NCI-H2227 (cell line): ENCODE measurements around the gene SEC14L1.
A peak's percentile ranks its signal among the peaks of the same experiment; 100 is the strongest.
"Not testable (repeated sequence)": the region's sequence is repeated elsewhere in the genome, so short reads cannot be mapped to it uniquely, and the experiment has no call there.

ENCODE experiments used
- DNase-seq: peaks from one replicate; lab custom pipeline; 2025; ENCODE audit not compliant: unreplicated experiment; lab: John Stamatoyannopoulos, UW

The SEC14L1 gene

DNA sequence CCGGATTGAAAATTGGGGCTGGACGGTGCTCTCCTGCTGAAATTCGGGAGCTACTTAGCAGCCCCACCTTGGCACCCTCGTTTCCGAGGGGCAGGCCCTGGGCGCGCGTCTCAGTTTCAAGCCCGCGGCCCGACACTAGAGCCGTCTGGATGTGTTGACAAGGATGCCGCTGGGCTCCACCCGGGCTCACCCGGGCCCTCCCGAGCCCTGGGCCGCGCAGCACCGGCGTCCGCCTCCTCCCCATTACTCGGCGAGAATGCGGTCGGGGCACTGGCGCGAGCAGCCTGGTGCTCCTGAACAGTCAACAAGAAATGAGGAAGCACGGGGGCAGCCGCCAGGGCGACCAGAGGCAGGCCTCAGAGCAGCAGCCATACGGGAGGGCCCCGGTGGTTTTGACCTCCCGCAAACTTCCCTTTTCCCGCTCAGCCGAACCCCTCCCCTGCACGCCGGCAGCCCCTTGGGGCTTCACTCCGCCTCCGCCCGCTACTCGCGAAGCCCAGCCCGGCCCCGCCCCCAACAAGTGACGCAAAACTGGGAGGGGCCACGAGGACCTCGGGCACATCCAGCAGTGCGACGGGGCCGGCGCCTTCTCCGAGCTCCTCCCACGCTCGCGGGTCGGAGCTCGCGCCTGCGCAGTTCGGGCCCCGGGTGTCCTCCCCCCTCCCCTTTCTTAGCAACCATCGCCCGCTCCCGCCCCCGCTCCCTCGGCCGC lies 447 bp upstream of the SEC14L1 start:
- peak; percentile 99 for DNase-seq

DNA sequence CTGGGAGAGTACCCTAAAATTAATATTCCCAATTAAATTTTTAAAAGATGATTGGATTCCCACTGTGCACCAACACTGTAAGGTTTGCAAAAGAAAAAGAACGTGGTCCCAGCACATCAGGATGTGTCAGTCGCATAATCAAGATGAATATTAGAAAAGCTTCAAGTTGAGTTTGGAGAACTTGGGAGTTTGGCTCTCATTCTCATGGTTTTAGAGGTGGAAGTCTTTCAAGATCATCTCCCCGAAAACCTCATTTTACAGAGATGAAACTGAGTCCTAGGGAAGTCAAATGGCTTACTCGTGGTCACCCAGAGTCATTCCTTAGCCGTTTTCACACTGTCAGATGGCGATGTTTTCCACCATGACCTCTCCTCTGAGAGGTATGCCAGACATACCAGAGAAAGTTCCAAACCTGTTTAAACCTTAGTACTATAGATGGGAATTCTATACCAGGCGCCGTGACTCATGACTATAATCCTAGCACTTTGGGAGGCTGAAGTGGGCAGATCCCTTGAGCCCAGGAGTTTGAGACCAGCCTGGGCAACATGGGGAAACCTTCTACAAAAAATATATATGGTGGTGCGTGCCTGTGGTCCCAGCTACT lies 1.2 kb downstream of the SEC14L1 start:
- DNase-seq = no peak

DNA sequence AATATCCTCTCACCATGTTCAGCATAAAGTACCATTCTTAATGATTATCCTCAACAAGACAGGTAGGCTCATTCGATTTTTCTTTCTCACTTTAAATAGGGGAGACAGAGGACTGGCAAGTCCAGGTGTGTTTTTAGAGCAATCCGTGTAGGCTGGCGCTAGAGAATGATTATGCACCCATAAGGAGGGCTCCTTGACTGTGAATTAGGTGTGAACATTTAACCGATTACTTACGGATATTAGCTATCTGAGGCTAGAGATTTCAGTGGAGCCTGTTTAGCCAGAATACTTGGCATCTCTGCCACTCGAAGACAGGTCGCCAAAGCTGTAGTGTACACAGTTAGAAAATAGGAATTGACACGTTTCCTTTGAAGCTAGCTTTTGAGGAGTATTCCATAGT lies 1.9 kb downstream of the SEC14L1 start:
- no peak for DNase-seq

DNA sequence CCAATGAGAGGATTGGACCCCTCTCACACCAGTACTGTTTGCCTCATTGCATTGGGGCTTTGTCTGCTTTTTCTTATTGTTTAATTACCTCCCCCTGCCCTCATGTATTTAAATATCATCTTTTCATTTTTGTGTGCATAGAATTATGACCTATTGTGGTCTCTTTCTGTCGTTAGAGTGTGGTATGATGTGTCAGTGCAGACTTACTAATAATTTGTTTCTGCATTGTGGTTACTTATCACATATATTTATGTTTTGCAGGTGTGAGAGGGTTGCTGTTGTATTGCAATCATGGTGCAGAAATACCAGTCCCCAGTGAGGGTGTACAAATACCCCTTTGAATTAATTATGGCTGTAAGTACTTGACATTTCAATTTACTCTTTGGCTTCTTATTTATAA lies 2.5 kb downstream of the SEC14L1 start:
- DNase-seq = no peak

DNA sequence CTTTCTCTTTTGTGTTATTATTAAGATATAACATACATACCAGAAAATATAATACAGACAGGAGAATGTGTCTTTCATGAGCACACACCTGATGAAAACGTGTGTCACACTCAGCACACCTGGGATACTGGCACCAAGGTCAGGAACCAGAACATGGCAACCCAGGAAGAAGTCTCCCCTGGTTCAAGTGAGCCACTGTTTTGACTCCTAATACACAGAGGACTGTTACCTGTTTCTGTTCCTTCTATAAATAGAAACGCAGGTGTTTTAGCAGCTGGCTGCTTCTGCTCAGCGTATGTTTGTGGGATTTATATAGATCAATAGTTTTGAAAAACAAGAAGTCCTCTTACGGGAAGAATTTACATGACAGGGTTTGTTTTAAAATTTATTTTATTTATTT lies 3.5 kb downstream of the SEC14L1 start:
- no peak for DNase-seq

DNA sequence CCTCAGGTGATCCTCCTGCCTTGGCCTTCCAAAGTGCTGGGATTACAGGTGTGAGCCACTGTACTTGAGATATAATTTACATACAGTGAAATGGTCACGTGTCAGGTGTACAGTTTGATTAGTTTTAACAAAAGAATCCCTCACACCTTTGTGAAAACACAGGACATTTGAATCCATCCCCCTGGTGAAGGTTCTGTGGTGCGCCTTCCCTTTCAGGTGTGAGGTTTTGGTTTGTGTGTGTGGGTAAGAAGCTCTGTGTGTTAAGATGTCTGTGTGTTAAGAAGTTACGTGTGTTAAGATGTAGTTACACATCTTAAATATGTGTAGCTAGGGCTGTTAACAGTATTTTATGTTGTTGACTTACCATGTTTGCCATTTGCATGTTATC lies 4.4 kb downstream of the SEC14L1 start:
- no peak for DNase-seq

DNA sequence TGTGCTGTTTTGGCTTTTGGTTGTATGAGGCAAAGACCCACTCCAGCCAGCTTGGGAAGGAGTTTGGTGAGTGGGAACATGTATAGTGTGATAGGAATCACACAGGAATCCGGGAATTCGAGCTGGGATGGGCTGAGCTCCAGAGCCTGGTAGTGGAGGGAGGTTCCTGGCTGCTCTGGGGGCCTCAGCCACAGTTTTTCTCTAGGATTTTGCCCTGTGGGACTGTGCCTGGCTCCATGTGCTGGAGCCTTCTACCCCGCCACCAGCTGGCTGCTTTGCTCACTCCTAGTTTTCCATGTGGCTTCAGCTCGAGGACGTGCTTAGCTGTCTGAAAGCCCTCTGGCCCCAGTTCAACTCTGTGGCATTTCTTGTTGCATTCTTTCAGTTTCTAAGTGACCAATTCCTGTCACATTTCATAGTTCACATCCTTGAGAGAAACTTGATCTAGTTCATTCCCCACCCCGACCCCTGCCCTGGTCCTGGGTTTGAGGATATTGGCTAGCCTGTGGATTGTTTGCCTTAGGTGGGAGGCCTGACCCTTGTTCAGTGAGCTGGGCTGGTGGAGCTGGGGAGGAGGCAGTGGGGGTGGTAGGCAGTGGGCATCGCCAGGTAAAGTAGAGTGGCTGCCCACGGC lies 5.0 kb downstream of the SEC14L1 start:
- DNase-seq = no peak

DNA sequence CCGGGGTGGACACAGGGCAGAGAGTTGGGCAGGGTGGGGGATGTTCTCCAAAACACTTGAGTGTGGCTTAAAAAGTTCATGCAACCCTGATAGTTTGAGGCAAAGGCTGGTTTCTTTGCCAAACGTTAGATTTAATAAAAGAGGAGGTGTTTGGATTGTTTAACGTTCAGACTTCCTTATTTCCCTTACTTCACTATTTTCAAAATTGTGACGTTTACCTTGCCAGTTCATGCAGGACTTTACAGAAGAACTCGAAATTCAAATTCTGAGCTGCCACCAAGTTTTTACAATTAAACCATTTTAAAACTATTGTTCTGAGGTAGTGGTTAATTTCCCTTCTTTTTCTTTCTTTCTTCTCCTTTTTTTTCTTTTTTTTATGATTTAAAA lies 5.5 kb downstream of the SEC14L1 start:
- no peak for DNase-seq

DNA sequence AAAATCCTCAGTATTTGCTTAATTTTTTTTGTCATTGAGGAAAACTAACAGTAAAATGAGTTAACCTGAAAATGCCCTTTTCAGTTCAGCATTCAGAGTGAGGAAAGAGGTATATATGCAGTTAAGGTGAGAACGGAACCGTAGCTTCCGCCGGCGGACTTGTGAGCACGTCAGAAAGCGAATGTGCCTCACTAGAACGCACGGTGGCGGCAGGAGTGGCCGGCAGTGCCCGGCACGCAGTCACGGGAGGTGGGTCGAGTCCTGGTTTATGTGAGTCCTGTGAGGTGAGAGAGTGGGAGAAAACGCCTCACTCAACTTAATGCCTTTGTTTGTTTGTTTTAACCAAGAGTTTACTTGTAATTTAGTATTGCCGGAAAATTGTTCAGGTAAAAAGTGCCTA lies 6.1 kb downstream of the SEC14L1 start:
- DNase-seq = no peak

DNA sequence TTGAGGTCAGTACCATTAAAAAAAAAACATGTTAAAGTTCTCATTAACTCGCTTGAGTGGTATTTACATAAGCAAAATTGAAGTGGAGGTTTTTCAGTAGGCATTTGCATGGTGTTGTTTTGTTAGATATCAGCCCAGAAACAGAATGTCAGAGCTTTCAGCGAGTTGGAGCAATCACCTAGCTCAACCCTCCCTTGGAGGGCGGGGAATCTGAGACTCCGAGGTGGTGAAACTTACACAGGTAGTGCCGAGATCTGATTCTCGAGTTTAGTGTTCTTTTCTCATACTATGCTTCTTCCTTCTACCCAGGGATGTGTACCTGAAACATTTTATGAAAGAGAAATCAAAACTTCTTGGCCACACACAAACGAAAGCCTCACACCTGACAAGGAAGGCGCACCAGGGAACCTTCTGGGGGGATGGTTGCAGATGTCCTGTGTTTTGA lies 6.6 kb downstream of the SEC14L1 start:
- no peak for DNase-seq

DNA sequence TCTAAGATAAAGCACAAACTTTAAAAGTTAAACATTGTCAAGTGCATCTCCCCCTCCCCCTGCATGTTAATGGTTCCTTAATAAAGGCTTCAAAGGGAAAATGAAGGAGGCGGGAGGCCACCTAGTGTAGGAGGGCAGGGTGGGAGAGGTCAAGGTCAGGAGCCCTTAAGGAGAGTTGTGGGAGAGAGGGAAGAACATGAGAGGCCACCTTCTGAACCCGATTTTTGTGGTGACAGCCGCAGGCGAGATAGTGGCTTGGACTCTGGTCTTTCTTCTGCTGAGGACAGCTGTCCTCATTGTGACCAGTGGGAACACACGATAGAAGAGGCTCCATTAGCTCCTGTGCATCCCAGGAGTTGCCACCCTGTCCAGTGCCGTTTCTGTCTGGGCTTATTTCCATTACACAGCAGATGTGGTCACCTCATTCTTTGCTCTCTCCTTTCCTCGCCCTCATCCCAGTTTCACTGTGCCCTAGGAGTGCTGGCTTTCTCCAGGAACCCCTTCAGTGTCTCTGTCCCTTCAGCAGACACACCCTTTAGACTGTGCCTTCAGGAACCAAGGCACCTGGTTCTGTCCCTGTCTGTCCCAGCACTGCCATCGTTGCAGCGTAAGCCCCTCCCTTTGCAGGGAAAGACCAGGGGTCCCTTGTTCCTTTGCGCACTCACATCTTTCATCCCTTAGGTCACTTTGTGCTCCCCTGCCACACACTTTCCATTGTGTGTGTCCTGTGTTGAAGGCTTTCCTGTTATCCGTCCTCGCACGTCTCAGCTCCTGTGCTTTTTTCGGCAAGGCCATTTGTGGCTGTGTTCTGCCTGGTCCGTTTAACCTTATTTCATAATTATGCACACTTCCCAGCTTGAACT lies 7.5 kb downstream of the SEC14L1 start:
- DNase-seq = no peak

DNA sequence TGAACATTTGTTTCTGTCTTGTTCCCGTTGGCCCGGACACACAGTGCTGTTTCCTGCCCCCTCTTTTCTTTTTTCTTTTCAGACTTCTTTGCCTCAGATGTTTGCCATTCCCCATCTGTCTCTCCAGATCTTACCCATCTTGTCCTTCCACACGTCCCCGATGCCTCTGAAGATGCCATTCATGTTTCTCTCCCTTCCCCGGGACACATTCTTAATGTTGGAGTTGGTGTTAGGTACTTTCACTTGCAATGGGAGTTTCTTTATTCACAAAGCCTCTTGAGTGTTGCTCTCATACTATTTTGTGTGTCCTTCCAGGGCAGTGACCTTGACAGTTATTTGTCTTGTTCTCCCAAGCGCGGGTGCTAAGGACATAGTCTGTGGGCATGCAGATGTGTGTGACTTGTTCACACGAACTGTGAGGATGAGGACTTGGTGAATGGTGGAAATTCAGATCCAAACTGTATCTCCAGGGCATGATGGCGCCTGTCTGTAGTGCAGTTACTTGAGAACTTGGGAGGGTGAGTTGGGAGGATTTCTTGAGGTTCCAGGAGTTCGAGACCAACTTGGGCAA lies 8.3 kb downstream of the SEC14L1 start:
- no peak for DNase-seq

DNA sequence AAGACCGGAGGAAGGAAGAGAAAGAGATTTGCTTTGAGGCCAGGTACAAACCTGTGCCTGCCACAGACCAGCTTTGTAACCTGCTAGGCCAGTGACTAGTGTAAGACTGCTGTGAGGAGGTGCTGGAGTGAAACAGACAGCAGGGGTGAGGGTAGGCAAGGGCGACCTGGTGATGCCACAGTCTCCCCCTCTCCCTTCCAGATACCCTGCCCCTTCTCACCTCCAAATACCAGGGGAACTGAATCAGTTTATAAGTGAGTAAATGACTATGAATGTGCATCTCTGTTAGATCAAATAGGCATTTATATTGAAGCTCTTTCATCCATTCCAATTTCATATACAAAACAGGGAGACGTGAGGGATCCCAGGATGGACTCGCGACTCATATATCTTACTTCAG lies 9.4 kb downstream of the SEC14L1 start:
- DNase-seq = no peak

DNA sequence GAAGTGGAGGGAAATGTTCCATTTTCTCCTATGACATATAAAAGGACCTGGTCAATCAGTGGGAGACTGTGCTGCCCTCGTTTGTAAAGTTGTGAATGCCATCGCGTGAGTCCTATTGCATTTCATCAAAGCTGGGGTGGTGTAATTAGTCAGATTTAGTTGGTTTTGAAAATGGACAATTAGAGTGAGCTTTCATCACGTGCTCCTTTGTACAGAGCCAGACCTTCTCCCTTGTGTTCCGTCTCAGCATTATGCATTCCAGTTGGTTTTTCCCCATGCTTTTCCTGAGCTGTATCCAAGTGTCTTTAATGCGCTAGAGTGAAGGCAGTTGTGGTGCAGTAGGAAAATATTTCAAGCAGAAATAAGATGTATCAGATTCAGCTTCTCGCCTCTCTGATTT lies 10.4 kb downstream of the SEC14L1 start:
- DNase-seq = no peak

DNA sequence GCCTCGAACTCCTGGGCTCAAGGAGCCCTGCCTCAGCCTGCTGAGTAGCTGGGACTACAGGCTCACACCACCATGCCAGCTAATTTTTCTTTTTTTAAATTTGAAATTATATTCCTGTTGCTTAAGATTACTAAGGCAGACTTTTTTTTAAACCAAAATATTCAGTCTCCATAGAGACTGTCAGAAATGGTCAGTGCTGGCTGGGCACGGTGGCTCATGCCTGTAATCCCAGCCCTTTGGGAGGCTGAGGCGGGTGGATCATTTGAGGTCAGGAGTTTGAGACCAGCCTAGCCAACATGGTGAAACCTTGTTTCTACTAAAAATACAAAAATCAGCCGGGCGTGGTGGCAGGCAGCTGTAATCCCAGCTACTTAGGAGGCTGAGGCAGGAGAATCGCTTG lies 11.3 kb downstream of the SEC14L1 start:
- DNase-seq = not testable (repeated sequence)

DNA sequence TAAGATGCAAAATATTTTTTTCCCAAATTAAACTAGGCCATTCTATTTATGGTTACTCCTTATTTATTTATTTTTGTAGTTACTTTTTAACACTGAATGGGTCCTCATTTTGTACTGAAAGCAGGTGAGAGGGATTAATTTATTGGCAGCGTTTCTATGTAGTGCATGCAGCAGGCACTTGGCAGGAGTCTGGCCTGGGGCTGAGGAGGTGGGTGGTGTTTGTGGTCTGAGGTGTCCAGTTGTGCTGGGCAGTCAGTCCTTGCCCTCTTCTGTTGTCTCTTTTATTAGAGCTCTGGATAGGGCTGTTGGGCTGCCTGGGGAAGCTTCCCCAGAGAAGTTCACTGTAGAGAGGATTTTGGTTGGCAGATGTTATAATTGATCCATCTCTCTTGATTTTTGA lies 12.7 kb downstream of the SEC14L1 start:
- DNase-seq = no peak

DNA sequence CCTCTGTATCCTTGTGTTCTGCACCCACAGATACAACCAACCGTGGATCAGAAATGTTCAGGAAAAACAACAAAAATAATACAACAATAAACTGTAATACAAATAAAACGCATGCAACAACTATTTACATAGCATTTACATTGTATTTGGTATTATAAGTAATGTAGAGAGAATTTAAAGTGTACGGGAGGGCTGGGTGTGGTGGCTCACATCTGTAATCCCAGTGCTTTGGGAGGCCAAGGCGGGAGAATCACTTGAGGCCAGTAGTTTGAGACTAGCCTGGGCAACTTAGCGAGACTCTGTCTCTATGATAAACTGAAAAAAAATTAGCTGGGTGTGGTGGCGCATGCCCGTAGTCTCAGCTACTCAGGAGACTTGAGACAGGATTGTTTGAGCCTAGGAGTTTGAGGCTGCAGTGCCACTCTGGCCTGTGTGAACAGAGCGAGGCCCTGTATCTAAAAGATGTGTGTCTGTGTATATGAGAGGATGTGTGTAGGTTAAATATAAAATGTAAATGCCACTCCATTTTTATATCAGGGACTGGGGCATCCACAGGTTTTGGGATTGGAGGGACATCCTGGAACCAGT lies 13.3 kb downstream of the SEC14L1 start:
- no peak for DNase-seq

DNA sequence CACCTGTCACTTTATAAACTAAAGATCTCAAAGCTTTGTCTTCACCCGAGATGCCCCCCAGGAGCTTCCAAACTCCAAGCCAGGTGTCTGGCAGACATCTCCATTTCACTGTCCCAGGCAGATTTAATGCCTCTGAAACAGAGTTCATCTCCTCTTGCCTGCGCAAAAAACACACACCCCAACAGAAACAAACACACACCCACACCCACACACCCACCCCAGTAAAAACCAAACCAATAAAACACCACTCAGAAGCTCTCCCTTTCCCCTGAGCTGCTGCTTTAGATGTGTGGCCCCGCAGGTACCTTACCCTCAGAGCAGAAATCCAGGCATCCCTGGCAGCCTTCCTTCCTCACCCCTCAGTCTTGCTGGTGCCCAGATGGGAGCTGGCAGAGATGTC lies 14.4 kb downstream of the SEC14L1 start:
- no peak for DNase-seq

DNA sequence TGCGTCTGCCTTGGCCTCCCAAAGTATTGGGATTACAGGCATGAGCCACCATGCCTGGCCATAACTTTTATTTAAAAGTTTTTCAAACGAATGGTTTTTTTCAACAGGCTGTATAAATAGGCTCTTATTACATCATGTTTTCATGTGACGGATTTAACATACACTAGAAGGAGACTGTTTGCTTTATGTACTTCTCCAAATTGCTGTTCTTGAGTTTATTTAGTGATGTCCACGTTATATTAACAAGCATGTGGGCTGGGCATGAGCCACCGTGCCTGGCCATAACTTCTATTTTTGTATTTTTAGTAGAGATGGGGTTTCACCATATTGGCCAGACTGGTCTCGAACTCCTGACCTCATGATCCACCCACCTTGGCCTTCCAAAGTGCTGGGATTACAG lies 17.0 kb downstream of the SEC14L1 start:
- DNase-seq = not testable (repeated sequence)

DNA sequence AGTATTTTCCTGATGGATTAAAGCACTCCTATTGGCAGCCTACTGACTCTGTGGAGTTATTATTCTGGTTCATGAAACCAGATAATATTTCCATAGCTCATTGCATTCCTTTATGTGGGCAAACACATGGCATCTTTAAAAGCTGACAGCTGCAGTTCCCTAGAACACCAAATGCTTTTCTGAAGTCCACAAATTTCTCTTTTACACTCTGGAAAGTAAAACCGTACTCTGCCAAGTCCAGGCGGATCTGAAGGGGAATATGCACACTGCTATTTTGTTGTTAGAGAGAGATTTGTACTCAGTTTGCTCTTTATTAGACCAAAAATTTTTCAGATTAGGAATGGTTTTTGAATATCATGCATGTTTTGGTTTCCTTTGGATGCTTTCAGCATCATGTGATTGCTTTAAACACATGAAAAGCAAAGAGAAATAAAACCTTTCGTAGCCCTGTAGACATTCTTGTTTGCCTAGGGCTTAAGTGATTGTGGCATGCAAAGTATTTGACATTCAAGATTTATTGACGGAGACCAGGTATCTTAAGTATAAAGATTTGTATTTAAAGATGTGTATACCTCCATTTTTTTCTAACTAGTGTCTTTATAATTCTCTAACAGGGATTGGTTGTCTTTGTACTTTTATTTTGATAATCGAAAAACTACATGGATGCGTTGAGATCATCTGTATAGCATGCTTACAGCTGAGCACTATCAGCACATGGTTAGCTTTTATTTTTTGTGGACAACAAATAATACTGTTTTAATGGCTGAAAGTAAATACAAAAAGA lies 19.5 kb downstream of the SEC14L1 start:
- DNase-seq = no peak
